ENCODE data around the gene LHX2.

- TF ChIP-seq CTCF (IDR thresholded peaks at IDR 0.05) (no peak), POLR2A (IDR thresholded peaks at IDR 0.05) (no peak)
These were observed 4.1 kb downstream of the LHX2 start for GRCh38 chr9:124015661-124016131.
